Neural cell (in vitro differentiated cells): ENCODE data around the gene CACNA2D2. TPM values are rescaled to one million over a fixed set of nuclear protein-coding genes. Genes with fewer than 3 reads are reported as not detected.

ENCODE experiments used
- H2AFZ ChIP-seq: fragments of 200-600, 300-800 bp; sonication (generic), shearing (Covaris generic); 2 replicates; pipeline ENCODE4 v1.6.0; 2014; ENCODE audit warnings: low read depth, mild to moderate bottlenecking, antibody characterized with exemption, low read length, moderate library complexity
- H3F3A ChIP-seq: fragments of 200-600 bp; shearing (Covaris generic); 2 replicates; pipeline ENCODE4 v1.6.1; 2016; ENCODE audit warnings: mild to moderate bottlenecking, moderate library complexity, mixed read lengths, antibody characterized with exemption, low read length; ENCODE audit not compliant: insufficient read depth, poor library complexity, severe bottlenecking
- H3K27ac ChIP-seq: fragments of 200-600, 300-800 bp; sonication (generic), shearing (Covaris generic); 2 replicates; pipeline ENCODE4 v1.5.1; 2014; ENCODE audit warnings: mild to moderate bottlenecking, low read length, moderate library complexity
- H3K27me3 ChIP-seq: fragments of 300-800, 200-600 bp; sonication (generic), shearing (Covaris generic); 2 replicates; pipeline ENCODE4 v1.6.0; 2014; ENCODE audit warnings: mild to moderate bottlenecking, low read depth, low read length, moderate library complexity; ENCODE audit not compliant: insufficient read depth
- H3K36me3 ChIP-seq: fragments of 300-800, 200-600 bp; sonication (generic), shearing (Covaris generic); 2 replicates; pipeline ENCODE4 v1.5.1; 2014; ENCODE audit warnings: mild to moderate bottlenecking, antibody characterized with exemption, low read length, moderate library complexity; ENCODE audit not compliant: insufficient read depth
- H3K4me2 ChIP-seq: fragments of 300-800, 200-600 bp; sonication (generic), shearing (Covaris generic); 2 replicates; pipeline ENCODE4 v1.6.0; 2014; ENCODE audit warnings: mild to moderate bottlenecking, low read length
- H3K4me3 ChIP-seq: fragments of 300-800, 200-600 bp; sonication (generic), shearing (Covaris generic); 2 replicates; pipeline ENCODE4 v1.5.1; 2014; ENCODE audit warnings: mild to moderate bottlenecking, low read length, moderate library complexity
- H3K79me2 ChIP-seq: fragments of 200-600 bp; shearing (Covaris generic); replicated peaks from 2 replicates; pipeline ENCODE4 v1.6.0; 2014; ENCODE audit warnings: mild to moderate bottlenecking, low read length, moderate library complexity; ENCODE audit not compliant: insufficient read depth
- H3K9ac ChIP-seq: fragments of 300-800, 200-600 bp; sonication (generic), shearing (Covaris generic); 2 replicates; pipeline ENCODE4 v1.6.1; 2016; ENCODE audit warnings: mild to moderate bottlenecking, low read length, mixed read lengths
- H3K9me2 ChIP-seq: fragments of 200-600 bp; shearing (Covaris generic); 2 replicates; pipeline ENCODE4 v1.6.1; 2016; ENCODE audit warnings: mild to moderate bottlenecking, low read length, mixed read lengths; ENCODE audit not compliant: insufficient read depth
- H3K9me3 ChIP-seq: fragments of 200-600, 300-800 bp; sonication (generic), shearing (Covaris generic); 2 replicates; pipeline ENCODE4 v1.6.1; 2016; ENCODE audit warnings: mild to moderate bottlenecking, mixed run types, low read length, moderate library complexity, mixed read lengths
- H4K20me1 ChIP-seq: fragments of 200-600 bp; shearing (Covaris generic); 2 replicates; pipeline ENCODE4 v1.6.1; 2016; ENCODE audit warnings: mild to moderate bottlenecking, mixed run types; ENCODE audit not compliant: insufficient read depth
- EP300 ChIP-seq: fragments of 450-650 bp; conservative IDR thresholded peaks from 2 replicates; pipeline ENCODE4 v1.6.1; 2014; ENCODE audit warnings: antibody characterized with exemption, mild to moderate bottlenecking, moderate library complexity; ENCODE audit not compliant: poor library complexity, severe bottlenecking
- EZH2 ChIP-seq: fragments of 200-600, 300-800 bp; shearing (Covaris generic), sonication (generic); IDR thresholded peaks from 2 replicates; pipeline ENCODE4 v1.6.1; 2014; ENCODE audit warnings: antibody characterized with exemption, low read length, borderline replicate concordance, mild to moderate bottlenecking; ENCODE audit not compliant: insufficient read depth, poor library complexity, severe bottlenecking
- MXI1 ChIP-seq: fragments of 450-650 bp; conservative IDR thresholded peaks from 2 replicates; pipeline ENCODE4 v1.6.1; 2014; ENCODE audit warnings: antibody characterized with exemption, mild to moderate bottlenecking; ENCODE audit not compliant: poor library complexity, severe bottlenecking
- POLR2AphosphoS5 ChIP-seq: IDR thresholded peaks from 2 replicates; pipeline ENCODE4 v1.6.1; 2012
- RAD21 ChIP-seq: fragments of 450-650 bp; conservative IDR thresholded peaks from 2 replicates; pipeline ENCODE4 v1.6.1; 2014; ENCODE audit warnings: antibody characterized with exemption, mild to moderate bottlenecking, moderate library complexity
- SMC3 ChIP-seq: fragments of 450-650 bp; conservative IDR thresholded peaks from 2 replicates; pipeline ENCODE4 v1.6.1; 2014; ENCODE audit warnings: antibody characterized with exemption, mild to moderate bottlenecking, moderate library complexity; ENCODE audit not compliant: poor library complexity
- TAF1 ChIP-seq: IDR thresholded peaks from 2 replicates; pipeline ENCODE4 v1.6.1; 2012; ENCODE audit warnings: low read depth
- polyA plus RNA-seq: library from polyadenylated mRNA; depleted of rRNA; stranded (reverse); fragments of >200 nt; gene quantifications from 2 replicates; pipeline ENCODE4 v1.2.3, GENCODE V29; 2014
- TF ChIP-seq, protein P1 (sequence below): IDR thresholded peaks from 2 replicates; pipeline ENCODE4 v1.6.1; 2012; ENCODE audit warnings: borderline replicate concordance
- TF ChIP-seq, protein P2 (sequence below): fragments of 450-650 bp; IDR thresholded peaks from 2 replicates; pipeline ENCODE4 v1.5.1; 2014; ENCODE audit warnings: antibody characterized with exemption, mild to moderate bottlenecking, moderate library complexity; ENCODE audit not compliant: poor library complexity, severe bottlenecking

CACNA2D2 gene
- polyA plus RNA-seq, 1 donor from 2014 or later: 7.8 TPM

DNA sequence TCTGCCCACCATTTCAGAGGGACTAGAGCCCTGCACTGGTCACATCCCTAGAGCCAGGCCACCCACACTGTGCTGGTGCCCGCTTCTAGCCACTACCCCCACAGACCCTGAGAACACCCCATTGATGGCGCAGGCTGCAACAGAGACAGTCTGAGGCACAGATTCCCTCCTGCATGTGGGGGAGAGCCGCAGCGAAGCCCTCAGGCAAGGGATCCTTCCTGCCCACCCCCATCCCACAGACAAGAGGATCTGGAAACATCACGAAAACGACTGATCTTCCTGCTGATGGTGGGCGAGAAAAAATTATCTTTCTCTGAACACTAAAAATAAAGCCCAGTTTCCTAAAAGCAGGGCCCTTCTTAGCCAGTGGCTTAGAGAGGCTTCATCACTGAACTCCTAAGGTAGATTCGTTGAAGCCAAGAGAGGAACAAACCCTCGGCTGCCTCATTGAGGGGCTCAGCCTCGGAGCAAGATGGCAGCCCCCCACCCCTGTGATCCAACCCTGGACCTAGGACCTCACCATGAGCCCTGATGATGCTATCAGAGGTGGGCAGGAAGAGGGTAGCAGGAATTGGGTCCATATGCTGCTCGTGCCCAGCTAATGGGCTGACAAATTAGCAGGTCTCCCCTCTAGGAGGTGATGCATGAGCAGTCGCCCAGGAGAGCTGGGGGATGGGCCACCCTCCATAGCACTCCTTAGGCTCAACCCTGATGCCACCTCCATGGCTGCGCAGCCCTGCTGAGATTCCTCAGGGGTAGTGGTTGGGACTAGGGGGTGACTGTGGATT is 54.5 kb downstream of the CACNA2D2 start:
- H3K9me2 ChIP-seq: no peaks in the 10 kb centered on the region
- H3F3A ChIP-seq: no peaks in the 10 kb centered on the region
- TF ChIP-seq, protein P1, sequence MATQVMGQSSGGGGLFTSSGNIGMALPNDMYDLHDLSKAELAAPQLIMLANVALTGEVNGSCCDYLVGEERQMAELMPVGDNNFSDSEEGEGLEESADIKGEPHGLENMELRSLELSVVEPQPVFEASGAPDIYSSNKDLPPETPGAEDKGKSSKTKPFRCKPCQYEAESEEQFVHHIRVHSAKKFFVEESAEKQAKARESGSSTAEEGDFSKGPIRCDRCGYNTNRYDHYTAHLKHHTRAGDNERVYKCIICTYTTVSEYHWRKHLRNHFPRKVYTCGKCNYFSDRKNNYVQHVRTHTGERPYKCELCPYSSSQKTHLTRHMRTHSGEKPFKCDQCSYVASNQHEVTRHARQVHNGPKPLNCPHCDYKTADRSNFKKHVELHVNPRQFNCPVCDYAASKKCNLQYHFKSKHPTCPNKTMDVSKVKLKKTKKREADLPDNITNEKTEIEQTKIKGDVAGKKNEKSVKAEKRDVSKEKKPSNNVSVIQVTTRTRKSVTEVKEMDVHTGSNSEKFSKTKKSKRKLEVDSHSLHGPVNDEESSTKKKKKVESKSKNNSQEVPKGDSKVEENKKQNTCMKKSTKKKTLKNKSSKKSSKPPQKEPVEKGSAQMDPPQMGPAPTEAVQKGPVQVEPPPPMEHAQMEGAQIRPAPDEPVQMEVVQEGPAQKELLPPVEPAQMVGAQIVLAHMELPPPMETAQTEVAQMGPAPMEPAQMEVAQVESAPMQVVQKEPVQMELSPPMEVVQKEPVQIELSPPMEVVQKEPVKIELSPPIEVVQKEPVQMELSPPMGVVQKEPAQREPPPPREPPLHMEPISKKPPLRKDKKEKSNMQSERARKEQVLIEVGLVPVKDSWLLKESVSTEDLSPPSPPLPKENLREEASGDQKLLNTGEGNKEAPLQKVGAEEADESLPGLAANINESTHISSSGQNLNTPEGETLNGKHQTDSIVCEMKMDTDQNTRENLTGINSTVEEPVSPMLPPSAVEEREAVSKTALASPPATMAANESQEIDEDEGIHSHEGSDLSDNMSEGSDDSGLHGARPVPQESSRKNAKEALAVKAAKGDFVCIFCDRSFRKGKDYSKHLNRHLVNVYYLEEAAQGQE: no peak
- TF ChIP-seq POLR2AphosphoS5: no peak
- TF ChIP-seq EP300: no peak
- TF ChIP-seq RAD21: no peak
- no peak for TF ChIP-seq SMC3
- no peaks in the 10 kb centered on the region for H4K20me1 ChIP-seq
- H3K79me2 ChIP-seq: no peaks in the 10 kb centered on the region
- no peak overlapping the region for H3K4me2 ChIP-seq
- H3K27ac ChIP-seq: no peak overlapping the region
- H3K36me3 ChIP-seq: no peaks in the 10 kb centered on the region
- H3K4me3 ChIP-seq: no peak overlapping the region
- H3K27me3 ChIP-seq: no peaks in the 10 kb centered on the region
- no peak overlapping the region for H3K9ac ChIP-seq
- no peaks in the 10 kb centered on the region for H3K9me3 ChIP-seq
- no peak overlapping the region for H2AFZ ChIP-seq

DNA sequence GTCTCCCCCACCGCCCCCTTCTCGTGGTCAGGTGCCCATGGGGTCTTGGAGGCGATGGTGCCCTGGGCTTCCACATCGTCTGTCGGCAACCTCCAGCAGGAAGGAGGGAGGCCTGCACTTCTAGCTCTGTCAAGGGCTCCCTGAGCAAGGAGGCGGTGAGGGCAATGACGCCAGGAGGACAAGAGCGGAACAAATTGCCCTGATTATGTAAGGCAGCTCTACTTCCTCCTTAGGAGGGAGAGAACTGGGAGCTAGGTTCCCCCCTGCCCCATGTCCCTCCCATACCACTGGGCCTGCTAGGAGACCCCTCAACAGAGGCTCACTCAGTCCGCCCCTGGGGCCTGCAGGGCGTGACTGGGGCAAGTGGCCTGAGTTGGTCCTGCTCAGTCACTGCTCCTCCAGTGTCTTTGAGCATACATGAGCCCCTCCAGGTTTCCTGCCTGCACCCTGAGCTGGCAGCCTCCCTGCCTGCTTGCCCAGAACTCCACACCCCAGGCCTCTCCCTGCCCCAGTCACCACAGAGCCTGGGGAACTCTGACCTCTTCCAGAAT is 56.1 kb downstream of the CACNA2D2 start:
- Histone ChIP-seq H3K9ac (no peak overlapping the region), H3K27me3 (no peaks in the 10 kb centered on the region), H3K9me3 (no peaks in the 10 kb centered on the region), H2AFZ (no peak overlapping the region), H3K27ac (no peak overlapping the region), H3K4me2 (no peak overlapping the region), H4K20me1 (no peaks in the 10 kb centered on the region), H3K36me3 (no peaks in the 10 kb centered on the region), H3F3A (no peaks in the 10 kb centered on the region), H3K79me2 (no peaks in the 10 kb centered on the region), H3K4me3 (no peak overlapping the region), H3K9me2 (no peaks in the 10 kb centered on the region)
- TF ChIP-seq, protein P2, sequence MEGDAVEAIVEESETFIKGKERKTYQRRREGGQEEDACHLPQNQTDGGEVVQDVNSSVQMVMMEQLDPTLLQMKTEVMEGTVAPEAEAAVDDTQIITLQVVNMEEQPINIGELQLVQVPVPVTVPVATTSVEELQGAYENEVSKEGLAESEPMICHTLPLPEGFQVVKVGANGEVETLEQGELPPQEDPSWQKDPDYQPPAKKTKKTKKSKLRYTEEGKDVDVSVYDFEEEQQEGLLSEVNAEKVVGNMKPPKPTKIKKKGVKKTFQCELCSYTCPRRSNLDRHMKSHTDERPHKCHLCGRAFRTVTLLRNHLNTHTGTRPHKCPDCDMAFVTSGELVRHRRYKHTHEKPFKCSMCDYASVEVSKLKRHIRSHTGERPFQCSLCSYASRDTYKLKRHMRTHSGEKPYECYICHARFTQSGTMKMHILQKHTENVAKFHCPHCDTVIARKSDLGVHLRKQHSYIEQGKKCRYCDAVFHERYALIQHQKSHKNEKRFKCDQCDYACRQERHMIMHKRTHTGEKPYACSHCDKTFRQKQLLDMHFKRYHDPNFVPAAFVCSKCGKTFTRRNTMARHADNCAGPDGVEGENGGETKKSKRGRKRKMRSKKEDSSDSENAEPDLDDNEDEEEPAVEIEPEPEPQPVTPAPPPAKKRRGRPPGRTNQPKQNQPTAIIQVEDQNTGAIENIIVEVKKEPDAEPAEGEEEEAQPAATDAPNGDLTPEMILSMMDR: no peak
- TF ChIP-seq EP300: no peak
- TF ChIP-seq POLR2AphosphoS5: no peak
- TF ChIP-seq RAD21: no peak
- no peak for TF ChIP-seq SMC3
- TF ChIP-seq, protein P1: no peak
- TF ChIP-seq EZH2: no peak
- no peak for TF ChIP-seq MXI1
- TF ChIP-seq TAF1: no peak
